Activated T-helper 1 cell treated with Interleukin-2 at 50 U/mL for 16 hours (primary cell): Measurements from ENCODE around the gene RPLP2.
A peak's percentile ranks its signal among the peaks of the same experiment; 100 is the strongest.

ENCODE experiments used
- DNase-seq: peaks from one replicate; pipeline ENCODE4 v3.0.0-alpha.2; 2020; ENCODE audit warnings: low read depth

Gene RPLP2

GRCh38 chr11:803770-804598 is 5.8 kb upstream of the RPLP2 start:
- no peak for DNase-seq

- no peak for DNase-seq
Observed at GRCh38 chr11:804599-804964, 5.2 kb upstream of the RPLP2 start.

GRCh38 chr11:808427-809286 is 1.1 kb upstream of the RPLP2 start:
- no peak for DNase-seq

GRCh38 chr11:810040-810567 is 337 bp downstream of the RPLP2 start:
- no peak for DNase-seq

GRCh38 chr11:811446-812245 is 1.9 kb downstream of the RPLP2 start:
- no peak for DNase-seq

- no peak for DNase-seq
Observed at GRCh38 chr11:812390-812789, 2.6 kb downstream of the RPLP2 start.

- no peak for DNase-seq
Observed at GRCh38 chr11:813072-813455, 3.3 kb downstream of the RPLP2 start.

- DNase-seq, result no peak
Observed at GRCh38 chr11:813456-814096, 3.8 kb downstream of the RPLP2 start.

- DNase-seq, result no peak
Observed at GRCh38 chr11:815675-816432, 6.1 kb downstream of the RPLP2 start.

- DNase-seq, result no peak
Observed at GRCh38 chr11:816433-816779, 6.6 kb downstream of the RPLP2 start.

GRCh38 chr11:818396-819128 is 8.8 kb downstream of the RPLP2 start, which contains the start of gene PNPLA2:
Gene PNPLA2, plus strand, starts transcription at chr11:818914. Its CDS starts 805 bp downstream, at chr11:819719.
- DNase-seq, result no peak

GRCh38 chr11:819129-819931 is 9.6 kb downstream of the RPLP2 start:
- peak; percentile 84 for DNase-seq

- peak; percentile 92 for DNase-seq
Observed at GRCh38 chr11:819943-820649, 10.3 kb downstream of the RPLP2 start.

GRCh38 chr11:820655-821511 is 11.1 kb downstream of the RPLP2 start:
- DNase-seq, result no peak

- DNase-seq, result no peak
Observed at GRCh38 chr11:821512-822371, 12.0 kb downstream of the RPLP2 start.

- no peak for DNase-seq
Observed at GRCh38 chr11:823441-824291, 13.9 kb downstream of the RPLP2 start.
